MM.1S (cell line): ENCODE measurements around the gene TMEM208.

Experiments
- DNase-seq: peaks from one replicate; pipeline ENCODE4 v3.0.0-alpha.2; 2015
- H2AFZ ChIP-seq: fragments of 300-600 bp; sonication (generic); 2 replicates; pipeline ENCODE4 v1.6.0; 2016; ENCODE audit warnings: antibody characterized with exemption, low read length
- H3F3A ChIP-seq: fragments of 300-600 bp; sonication (generic); 2 replicates; pipeline ENCODE4 v1.6.1; 2016; ENCODE audit warnings: mild to moderate bottlenecking, antibody characterized with exemption, low read length, moderate library complexity, mixed read lengths; ENCODE audit not compliant: insufficient read depth
- H3K27ac ChIP-seq: fragments of 300-600 bp; sonication (generic); 2 replicates; pipeline ENCODE4 v1.5.1; 2016; ENCODE audit warnings: mild to moderate bottlenecking, low read length
- H3K27me3 ChIP-seq: fragments of 300-600 bp; sonication (generic); replicated peaks from 2 replicates; pipeline ENCODE4 v1.6.0; 2016; ENCODE audit warnings: low read length; ENCODE audit not compliant: insufficient read depth
- H3K36me3 ChIP-seq: fragments of 300-600 bp; sonication (generic); replicated peaks from 2 replicates; pipeline ENCODE4 v1.6.1; 2016; ENCODE audit warnings: mild to moderate bottlenecking, low read length, mixed read lengths; ENCODE audit not compliant: insufficient read depth
- H3K4me1 ChIP-seq: fragments of 300-600 bp; sonication (generic); 2 replicates; pipeline ENCODE4 v1.6.1; 2016; ENCODE audit warnings: low read length, mixed read lengths
- H3K4me2 ChIP-seq: fragments of 300-600 bp; sonication (generic); 2 replicates; pipeline ENCODE4 v1.6.0; 2016; ENCODE audit warnings: low read depth, low read length
- H3K4me3 ChIP-seq: fragments of 300-600 bp; sonication (generic); 2 replicates; pipeline ENCODE4 v1.5.1; 2016; ENCODE audit warnings: low read length, mixed read lengths
- H3K79me2 ChIP-seq: fragments of 300-600 bp; sonication (generic); 2 replicates; pipeline ENCODE4 v1.6.1; 2016; ENCODE audit warnings: mixed run types, low read length, mixed read lengths
- H3K9ac ChIP-seq: fragments of 300-600 bp; sonication (generic); 2 replicates; pipeline ENCODE4 v1.6.1; 2016; ENCODE audit warnings: low read length, mixed read lengths
- H3K9me2 ChIP-seq: fragments of 300-600 bp; sonication (generic); replicated peaks from 2 replicates; pipeline ENCODE4 v1.6.1; 2016; ENCODE audit warnings: mild to moderate bottlenecking, low read length, mixed read lengths; ENCODE audit not compliant: insufficient read depth
- H3K9me3 ChIP-seq: fragments of 300-600 bp; sonication (generic); replicated peaks from 2 replicates; pipeline ENCODE4 v1.6.1; 2016; ENCODE audit warnings: mild to moderate bottlenecking, low read length, mixed read lengths; ENCODE audit not compliant: insufficient read depth
- H4K20me1 ChIP-seq: fragments of 300-600 bp; sonication (generic); 2 replicates; pipeline ENCODE4 v1.6.1; 2016; ENCODE audit warnings: mild to moderate bottlenecking, low read length, moderate library complexity, mixed read lengths; ENCODE audit not compliant: insufficient read depth
- EZH2 ChIP-seq: fragments of 300-600 bp; sonication (generic); optimal IDR thresholded peaks from 2 replicates; pipeline ENCODE3; 2017; ENCODE audit warnings: low read depth, mild to moderate bottlenecking, antibody characterized with exemption, low read length, mixed read lengths
- EZH2phosphoT487 ChIP-seq: fragments of 300-600 bp; sonication (generic); IDR thresholded peaks from 2 replicates; pipeline ENCODE4 v1.6.1; 2018; ENCODE audit warnings: antibody characterized with exemption, low read length
- TF ChIP-seq, protein P1 (sequence below): fragments of 300-600 bp; sonication (generic); IDR thresholded peaks from 2 replicates; pipeline ENCODE4 v1.5.1; 2016; ENCODE audit warnings: antibody characterized with exemption, low read length, mixed read lengths

The TMEM208 gene

DNA sequence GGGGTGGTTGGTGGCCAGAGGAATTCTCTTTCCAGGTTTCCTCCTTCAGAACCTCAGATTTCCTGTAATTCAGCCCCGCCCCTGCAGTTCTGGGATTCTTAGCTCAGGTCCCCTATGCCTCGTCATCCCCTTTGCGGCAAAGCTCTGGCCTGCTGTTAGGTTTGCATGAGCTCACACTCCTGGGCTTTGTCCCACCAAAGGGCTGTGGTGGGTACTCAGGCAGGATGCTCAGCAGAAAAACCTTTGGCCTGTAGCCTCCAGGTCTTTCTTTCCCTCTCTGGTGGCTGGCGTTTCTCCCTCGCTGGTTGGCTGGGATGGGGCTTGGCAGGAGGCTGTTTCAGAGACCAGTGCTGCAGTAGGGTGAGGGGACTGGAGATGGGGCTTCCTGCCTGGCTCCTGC, 42.8 kb downstream of the TMEM208 start:
- H3K9me3 ChIP-seq = no peaks in the 10 kb centered on the region
- no peaks in the 10 kb centered on the region for H3K36me3 ChIP-seq
- no peak overlapping the region for H3K9ac ChIP-seq
- no peak overlapping the region for H2AFZ ChIP-seq
- no peak overlapping the region for H3K4me2 ChIP-seq
- no peaks in the 10 kb centered on the region for H4K20me1 ChIP-seq
- H3K4me3 ChIP-seq = no peak overlapping the region
- no peaks in the 10 kb centered on the region for H3F3A ChIP-seq
- no peaks in the 10 kb centered on the region for H3K9me2 ChIP-seq
- H3K79me2 ChIP-seq = no peaks in the 10 kb centered on the region
- no peaks in the 10 kb centered on the region for H3K27me3 ChIP-seq
- TF ChIP-seq, protein P1, sequence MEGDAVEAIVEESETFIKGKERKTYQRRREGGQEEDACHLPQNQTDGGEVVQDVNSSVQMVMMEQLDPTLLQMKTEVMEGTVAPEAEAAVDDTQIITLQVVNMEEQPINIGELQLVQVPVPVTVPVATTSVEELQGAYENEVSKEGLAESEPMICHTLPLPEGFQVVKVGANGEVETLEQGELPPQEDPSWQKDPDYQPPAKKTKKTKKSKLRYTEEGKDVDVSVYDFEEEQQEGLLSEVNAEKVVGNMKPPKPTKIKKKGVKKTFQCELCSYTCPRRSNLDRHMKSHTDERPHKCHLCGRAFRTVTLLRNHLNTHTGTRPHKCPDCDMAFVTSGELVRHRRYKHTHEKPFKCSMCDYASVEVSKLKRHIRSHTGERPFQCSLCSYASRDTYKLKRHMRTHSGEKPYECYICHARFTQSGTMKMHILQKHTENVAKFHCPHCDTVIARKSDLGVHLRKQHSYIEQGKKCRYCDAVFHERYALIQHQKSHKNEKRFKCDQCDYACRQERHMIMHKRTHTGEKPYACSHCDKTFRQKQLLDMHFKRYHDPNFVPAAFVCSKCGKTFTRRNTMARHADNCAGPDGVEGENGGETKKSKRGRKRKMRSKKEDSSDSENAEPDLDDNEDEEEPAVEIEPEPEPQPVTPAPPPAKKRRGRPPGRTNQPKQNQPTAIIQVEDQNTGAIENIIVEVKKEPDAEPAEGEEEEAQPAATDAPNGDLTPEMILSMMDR = no peak
- TF ChIP-seq EZH2 (no peak), EZH2phosphoT487 (no peak)
- DNase-seq = no peak
- no peak overlapping the region for H3K27ac ChIP-seq
- H3K4me1 ChIP-seq = no peaks in the 10 kb centered on the region

DNA sequence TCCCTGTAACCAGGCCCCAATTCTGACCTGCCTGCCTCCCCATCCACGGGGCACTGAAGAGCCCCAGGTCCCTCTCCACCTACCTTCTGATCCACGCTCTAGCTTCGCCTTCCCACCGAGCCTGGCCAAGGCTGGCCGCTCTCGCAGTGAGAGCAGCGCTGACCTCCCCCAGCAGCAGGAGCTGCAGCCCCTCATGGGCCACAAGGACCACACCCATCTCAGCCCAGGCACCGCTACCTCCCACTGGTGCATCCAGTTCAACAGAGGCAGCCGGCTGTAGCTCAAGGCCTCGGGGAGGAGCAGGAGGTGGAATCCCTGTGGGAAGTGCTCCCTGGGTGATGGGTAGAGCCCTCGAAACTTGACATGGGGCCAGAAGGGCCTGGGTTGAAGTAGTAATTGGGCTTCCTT, 44.0 kb downstream of the TMEM208 start:
- Histone ChIP-seq H3K9me2 (no peaks in the 10 kb centered on the region), H3K79me2 (no peaks in the 10 kb centered on the region), H3K4me3 (no peak overlapping the region), H4K20me1 (no peaks in the 10 kb centered on the region), H3K4me2 (no peak overlapping the region), H3K36me3 (no peaks in the 10 kb centered on the region), H3K4me1 (no peaks in the 10 kb centered on the region), H2AFZ (no peak overlapping the region), H3K27ac (no peak overlapping the region), H3K27me3 (no peaks in the 10 kb centered on the region), H3F3A (no peaks in the 10 kb centered on the region), H3K9me3 (no peaks in the 10 kb centered on the region), H3K9ac (no peak overlapping the region)
- no peak for TF ChIP-seq EZH2
- TF ChIP-seq EZH2phosphoT487 = no peak
- TF ChIP-seq, protein P1 = no peak
- no peak for DNase-seq

DNA sequence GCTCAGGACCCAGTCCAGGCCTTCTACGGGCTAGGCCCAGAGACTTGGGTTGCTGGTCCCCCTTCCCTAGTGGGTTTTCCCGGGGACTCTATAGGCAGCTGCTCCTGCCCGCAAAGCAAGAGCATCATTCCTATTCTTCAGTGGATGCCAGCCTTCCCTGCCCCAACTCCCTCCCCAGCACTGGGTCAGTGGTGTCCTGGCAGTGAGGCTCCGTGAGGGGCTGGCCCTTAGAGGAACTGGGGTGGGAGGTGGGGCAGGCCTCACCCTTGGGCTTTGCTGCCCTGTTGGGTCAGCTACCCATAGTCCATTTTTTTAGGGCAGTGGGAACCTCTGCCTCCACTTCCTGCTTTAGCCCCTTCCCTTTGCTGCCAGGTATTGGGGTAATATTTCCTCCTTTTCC, 44.5 kb downstream of the TMEM208 start:
- Histone ChIP-seq H3K4me1 (no peaks in the 10 kb centered on the region), H3K27me3 (no peaks in the 10 kb centered on the region), H3K4me3 (no peak overlapping the region), H3K27ac (no peak overlapping the region), H3K36me3 (no peaks in the 10 kb centered on the region), H3K4me2 (no peak overlapping the region), H4K20me1 (no peaks in the 10 kb centered on the region), H3K79me2 (no peaks in the 10 kb centered on the region), H3F3A (no peaks in the 10 kb centered on the region), H3K9me3 (no peaks in the 10 kb centered on the region), H3K9ac (no peak overlapping the region), H3K9me2 (no peaks in the 10 kb centered on the region), H2AFZ (no peak overlapping the region)
- TF ChIP-seq EZH2phosphoT487 = no peak
- TF ChIP-seq, protein P1 = no peak
- no peak for TF ChIP-seq EZH2
- DNase-seq = no peak
